ENCODE results near the gene FAM181A. TPM values are rescaled to one million over a fixed set of nuclear protein-coding genes. Genes with fewer than 3 reads are reported as not detected.

Gene FAM181A
- total and polyA plus RNA-seq, 9 of the 15 experiments (the other 6 are each of a cell fraction or from before 2014, with no cell fraction given): not detected

DNA sequence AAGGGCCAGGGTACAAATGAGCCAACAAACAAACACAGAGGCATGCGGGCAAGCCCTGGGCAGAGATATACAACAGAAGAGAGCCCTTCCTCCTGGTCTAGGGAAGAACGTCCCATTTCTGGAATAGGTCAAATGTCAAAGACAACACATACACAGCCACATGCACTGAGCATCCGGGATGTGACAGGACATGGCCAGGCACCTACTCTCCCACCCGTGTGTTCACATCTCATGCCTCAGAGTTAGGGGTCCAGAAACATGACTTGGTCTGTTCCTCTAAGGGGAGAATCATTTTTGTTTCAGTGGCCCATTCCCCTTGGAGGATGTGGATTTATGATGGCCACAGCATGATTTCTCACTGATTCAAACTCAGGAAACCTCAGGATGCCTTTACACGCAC lies 50.0 kb downstream of the FAM181A start (continued):
- TF ChIP-seq NCOA4 (IDR thresholded peaks at IDR 0.05; ENCODE audit: partially characterized antibody): no peak
- TF ChIP-seq, protein P1, sequence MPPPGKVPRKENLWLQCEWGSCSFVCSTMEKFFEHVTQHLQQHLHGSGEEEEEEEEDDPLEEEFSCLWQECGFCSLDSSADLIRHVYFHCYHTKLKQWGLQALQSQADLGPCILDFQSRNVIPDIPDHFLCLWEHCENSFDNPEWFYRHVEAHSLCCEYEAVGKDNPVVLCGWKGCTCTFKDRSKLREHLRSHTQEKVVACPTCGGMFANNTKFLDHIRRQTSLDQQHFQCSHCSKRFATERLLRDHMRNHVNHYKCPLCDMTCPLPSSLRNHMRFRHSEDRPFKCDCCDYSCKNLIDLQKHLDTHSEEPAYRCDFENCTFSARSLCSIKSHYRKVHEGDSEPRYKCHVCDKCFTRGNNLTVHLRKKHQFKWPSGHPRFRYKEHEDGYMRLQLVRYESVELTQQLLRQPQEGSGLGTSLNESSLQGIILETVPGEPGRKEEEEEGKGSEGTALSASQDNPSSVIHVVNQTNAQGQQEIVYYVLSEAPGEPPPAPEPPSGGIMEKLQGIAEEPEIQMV (tag; conservative IDR thresholded peaks at IDR 0.05; ENCODE audit: low read depth): no peak
- TF ChIP-seq, protein P2, sequence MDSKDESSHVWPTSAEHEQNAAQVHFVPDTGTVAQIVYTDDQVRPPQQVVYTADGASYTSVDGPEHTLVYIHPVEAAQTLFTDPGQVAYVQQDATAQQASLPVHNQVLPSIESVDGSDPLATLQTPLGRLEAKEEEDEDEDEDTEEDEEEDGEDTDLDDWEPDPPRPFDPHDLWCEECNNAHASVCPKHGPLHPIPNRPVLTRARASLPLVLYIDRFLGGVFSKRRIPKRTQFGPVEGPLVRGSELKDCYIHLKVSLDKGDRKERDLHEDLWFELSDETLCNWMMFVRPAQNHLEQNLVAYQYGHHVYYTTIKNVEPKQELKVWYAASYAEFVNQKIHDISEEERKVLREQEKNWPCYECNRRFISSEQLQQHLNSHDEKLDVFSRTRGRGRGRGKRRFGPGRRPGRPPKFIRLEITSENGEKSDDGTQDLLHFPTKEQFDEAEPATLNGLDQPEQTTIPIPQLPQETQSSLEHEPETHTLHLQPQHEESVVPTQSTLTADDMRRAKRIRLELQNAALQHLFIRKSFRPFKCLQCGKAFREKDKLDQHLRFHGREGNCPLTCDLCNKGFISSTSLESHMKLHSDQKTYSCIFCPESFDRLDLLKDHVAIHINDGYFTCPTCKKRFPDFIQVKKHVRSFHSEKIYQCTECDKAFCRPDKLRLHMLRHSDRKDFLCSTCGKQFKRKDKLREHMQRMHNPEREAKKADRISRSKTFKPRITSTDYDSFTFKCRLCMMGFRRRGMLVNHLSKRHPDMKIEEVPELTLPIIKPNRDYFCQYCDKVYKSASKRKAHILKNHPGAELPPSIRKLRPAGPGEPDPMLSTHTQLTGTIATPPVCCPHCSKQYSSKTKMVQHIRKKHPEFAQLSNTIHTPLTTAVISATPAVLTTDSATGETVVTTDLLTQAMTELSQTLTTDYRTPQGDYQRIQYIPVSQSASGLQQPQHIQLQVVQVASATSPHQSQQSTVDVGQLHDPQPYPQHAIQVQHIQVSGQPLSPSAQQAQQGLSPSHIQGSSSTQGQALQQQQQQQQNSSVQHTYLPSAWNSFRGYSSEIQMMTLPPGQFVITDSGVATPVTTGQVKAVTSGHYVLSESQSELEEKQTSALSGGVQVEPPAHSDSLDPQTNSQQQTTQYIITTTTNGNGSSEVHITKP (IDR thresholded peaks at IDR 0.05; ENCODE audit: partially characterized antibody): no peak
- no peak for TF ChIP-seq SPI1 (IDR thresholded peaks at IDR 0.05; ENCODE audit: borderline replicate concordance, low read depth, low read length)
- TF ChIP-seq, protein P3, sequence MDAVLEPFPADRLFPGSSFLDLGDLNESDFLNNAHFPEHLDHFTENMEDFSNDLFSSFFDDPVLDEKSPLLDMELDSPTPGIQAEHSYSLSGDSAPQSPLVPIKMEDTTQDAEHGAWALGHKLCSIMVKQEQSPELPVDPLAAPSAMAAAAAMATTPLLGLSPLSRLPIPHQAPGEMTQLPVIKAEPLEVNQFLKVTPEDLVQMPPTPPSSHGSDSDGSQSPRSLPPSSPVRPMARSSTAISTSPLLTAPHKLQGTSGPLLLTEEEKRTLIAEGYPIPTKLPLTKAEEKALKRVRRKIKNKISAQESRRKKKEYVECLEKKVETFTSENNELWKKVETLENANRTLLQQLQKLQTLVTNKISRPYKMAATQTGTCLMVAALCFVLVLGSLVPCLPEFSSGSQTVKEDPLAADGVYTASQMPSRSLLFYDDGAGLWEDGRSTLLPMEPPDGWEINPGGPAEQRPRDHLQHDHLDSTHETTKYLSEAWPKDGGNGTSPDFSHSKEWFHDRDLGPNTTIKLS (IDR thresholded peaks at IDR 0.05; ENCODE audit: borderline replicate concordance, low read depth): no peak
- TF ChIP-seq, protein P4, sequence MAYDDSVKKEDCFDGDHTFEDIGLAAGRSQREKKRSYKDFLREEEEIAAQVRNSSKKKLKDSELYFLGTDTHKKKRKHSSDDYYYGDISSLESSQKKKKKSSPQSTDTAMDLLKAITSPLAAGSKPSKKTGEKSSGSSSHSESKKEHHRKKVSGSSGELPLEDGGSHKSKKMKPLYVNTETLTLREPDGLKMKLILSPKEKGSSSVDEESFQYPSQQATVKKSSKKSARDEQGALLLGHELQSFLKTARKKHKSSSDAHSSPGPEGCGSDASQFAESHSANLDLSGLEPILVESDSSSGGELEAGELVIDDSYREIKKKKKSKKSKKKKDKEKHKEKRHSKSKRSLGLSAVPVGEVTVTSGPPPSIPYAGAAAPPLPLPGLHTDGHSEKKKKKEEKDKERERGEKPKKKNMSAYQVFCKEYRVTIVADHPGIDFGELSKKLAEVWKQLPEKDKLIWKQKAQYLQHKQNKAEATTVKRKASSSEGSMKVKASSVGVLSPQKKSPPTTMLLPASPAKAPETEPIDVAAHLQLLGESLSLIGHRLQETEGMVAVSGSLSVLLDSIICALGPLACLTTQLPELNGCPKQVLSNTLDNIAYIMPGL (CRISPR knock-in tag; IDR thresholded peaks at IDR 0.05): no peak
- no peak for TF ChIP-seq ZNF561 (CRISPR knock-in tag; conservative IDR thresholded peaks at IDR 0.05)
